Progenitor cell of endocrine pancreas (in vitro differentiated cells): Measurements from ENCODE around the gene NDUFAF2. TPM values are rescaled to one million over a fixed set of nuclear protein-coding genes. Genes with fewer than 3 reads are reported as not detected.

Experiments
- DNase-seq: peaks from one replicate; pipeline ENCODE4 v3.0.0; 2021; ENCODE audit warnings: low spot score; ENCODE audit not compliant: unreplicated experiment
- H3K27ac Mint-ChIP-seq: 2 replicates; pipeline ENCODE4 v1.8.0; 2021; ENCODE audit warnings: mild to moderate bottlenecking, moderate library complexity, mixed read lengths
- H3K27me3 Mint-ChIP-seq: 2 replicates; pipeline ENCODE4 v1.8.0; 2021; ENCODE audit warnings: mixed read lengths
- H3K36me3 Mint-ChIP-seq: 2 replicates; pipeline ENCODE4 v1.8.0; 2022; ENCODE audit warnings: mixed read lengths; ENCODE audit not compliant: insufficient read depth
- H3K4me1 Mint-ChIP-seq: 2 replicates; pipeline ENCODE4 v1.8.0; 2021; ENCODE audit warnings: low read depth, mixed read lengths
- H3K4me3 Mint-ChIP-seq: 2 replicates; pipeline ENCODE4 v1.8.0; 2021; ENCODE audit warnings: low read depth, mild to moderate bottlenecking, moderate library complexity, mixed read lengths
- H3K9me3 Mint-ChIP-seq: 2 replicates; pipeline ENCODE4 v1.8.0; 2021; ENCODE audit warnings: low read depth, mixed read lengths
- total RNA-seq: library from RNA; stranded (reverse); gene quantifications from 2 replicates; pipeline ENCODE4 v1.2.1, GENCODE V29; 2021
- TF ChIP-seq, protein P1 (sequence below): fragments of 200-600 bp; sonication (generic); IDR thresholded peaks from one replicate; pipeline ENCODE4 v1.5.0; 2021; ENCODE audit warnings: antibody characterized with exemption, mild to moderate bottlenecking; ENCODE audit not compliant: unreplicated experiment

Gene NDUFAF2
- total RNA-seq, 1 donor from 2014 or later, result 21.2 TPM

- Mint-ChIP-seq H3K4me3 (no peak overlapping the region), H3K27ac (no peak overlapping the region), H3K4me1 (peaks cover 11% of the 10 kb centered on the region), H3K27me3 (no peaks in the 10 kb centered on the region), H3K36me3 (no peaks in the 10 kb centered on the region), H3K9me3 (no peaks in the 10 kb centered on the region)
- DNase-seq, result no peak
- TF ChIP-seq, protein P1, sequence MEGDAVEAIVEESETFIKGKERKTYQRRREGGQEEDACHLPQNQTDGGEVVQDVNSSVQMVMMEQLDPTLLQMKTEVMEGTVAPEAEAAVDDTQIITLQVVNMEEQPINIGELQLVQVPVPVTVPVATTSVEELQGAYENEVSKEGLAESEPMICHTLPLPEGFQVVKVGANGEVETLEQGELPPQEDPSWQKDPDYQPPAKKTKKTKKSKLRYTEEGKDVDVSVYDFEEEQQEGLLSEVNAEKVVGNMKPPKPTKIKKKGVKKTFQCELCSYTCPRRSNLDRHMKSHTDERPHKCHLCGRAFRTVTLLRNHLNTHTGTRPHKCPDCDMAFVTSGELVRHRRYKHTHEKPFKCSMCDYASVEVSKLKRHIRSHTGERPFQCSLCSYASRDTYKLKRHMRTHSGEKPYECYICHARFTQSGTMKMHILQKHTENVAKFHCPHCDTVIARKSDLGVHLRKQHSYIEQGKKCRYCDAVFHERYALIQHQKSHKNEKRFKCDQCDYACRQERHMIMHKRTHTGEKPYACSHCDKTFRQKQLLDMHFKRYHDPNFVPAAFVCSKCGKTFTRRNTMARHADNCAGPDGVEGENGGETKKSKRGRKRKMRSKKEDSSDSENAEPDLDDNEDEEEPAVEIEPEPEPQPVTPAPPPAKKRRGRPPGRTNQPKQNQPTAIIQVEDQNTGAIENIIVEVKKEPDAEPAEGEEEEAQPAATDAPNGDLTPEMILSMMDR, result no peak
Measured at GRCh38 chr5:61139094-61139873, 194.3 kb downstream of the NDUFAF2 start.

DNA sequence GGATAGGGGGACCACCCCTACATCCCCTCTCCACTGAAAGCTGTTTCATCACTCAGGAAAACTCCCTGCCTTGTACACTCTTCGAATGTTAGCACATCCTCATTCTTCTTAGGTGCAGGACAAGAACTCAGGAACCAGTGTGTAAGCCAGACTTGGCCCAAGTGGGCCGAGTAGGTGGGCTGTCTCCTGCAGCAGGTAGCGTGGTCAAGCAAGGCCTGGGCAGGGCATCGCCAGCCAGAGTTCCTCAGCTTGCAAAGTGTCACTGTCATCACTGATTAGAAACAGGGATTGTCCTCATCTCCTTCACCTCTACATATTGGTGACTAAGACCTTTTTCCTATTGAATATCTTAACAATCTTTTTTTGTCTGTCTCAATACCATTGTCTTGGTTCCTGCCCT is 194.9 kb downstream of the NDUFAF2 start:
- Mint-ChIP-seq H3K9me3 (no peaks in the 10 kb centered on the region), H3K36me3 (no peaks in the 10 kb centered on the region), H3K27me3 (no peaks in the 10 kb centered on the region), H3K27ac (no peak overlapping the region), H3K4me1 (peaks cover 11% of the 10 kb centered on the region), H3K4me3 (no peak overlapping the region)
- DNase-seq, result no peak
- TF ChIP-seq, protein P1, result no peak

DNA sequence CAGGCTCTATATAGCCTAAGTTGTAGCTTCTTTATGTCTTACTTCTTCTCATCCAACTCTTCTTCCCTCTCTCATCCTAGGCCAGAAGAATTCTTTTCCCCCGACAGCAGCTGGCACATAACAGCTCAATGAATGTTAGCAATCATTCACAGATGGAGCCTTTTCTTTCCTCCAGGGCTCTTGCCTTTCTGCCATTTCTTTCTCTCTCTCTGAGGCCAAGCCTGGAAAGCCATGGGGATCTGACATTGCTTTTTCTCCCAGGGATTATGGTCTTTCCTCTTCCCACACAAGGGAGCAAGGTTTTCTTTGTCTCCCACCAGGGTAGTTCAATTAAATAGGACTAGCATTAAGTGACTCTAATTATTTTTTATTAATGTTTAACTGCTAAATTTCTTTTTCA is 196.8 kb downstream of the NDUFAF2 start:
- H3K4me1 Mint-ChIP-seq, result peaks cover 11% of the 10 kb centered on the region
- H3K9me3 Mint-ChIP-seq, result no peaks in the 10 kb centered on the region
- no peaks in the 10 kb centered on the region for H3K36me3 Mint-ChIP-seq
- no peak overlapping the region for H3K27ac Mint-ChIP-seq
- DNase-seq, result no peak
- H3K4me3 Mint-ChIP-seq, result no peak overlapping the region
- TF ChIP-seq, protein P1, result no peak
- no peaks in the 10 kb centered on the region for H3K27me3 Mint-ChIP-seq

DNA sequence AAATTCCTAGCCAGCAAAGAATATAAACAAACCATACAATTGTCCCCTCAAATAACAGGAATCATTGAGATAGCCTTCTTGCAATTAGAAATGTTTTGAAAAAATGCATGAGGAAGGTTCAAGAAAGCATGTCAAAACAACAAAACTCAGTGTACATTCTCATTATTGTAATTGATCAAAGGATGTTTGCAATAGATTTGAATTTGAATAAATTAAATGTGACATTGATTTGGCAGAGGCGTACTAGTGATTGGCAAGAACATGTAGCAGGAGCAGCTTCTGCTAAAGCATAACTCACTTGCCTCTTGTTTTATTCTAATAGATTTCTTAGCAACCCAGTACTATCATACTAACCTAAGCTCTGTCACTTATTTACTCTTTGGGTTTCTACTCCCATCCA is 197.4 kb downstream of the NDUFAF2 start:
- no peaks in the 10 kb centered on the region for H3K27me3 Mint-ChIP-seq
- no peaks in the 10 kb centered on the region for H3K36me3 Mint-ChIP-seq
- no peak for DNase-seq
- H3K27ac Mint-ChIP-seq, result no peak overlapping the region
- TF ChIP-seq, protein P1, result no peak
- no peak overlapping the region for H3K4me3 Mint-ChIP-seq
- H3K4me1 Mint-ChIP-seq, result peaks cover 11% of the 10 kb centered on the region
- no peaks in the 10 kb centered on the region for H3K9me3 Mint-ChIP-seq

GRCh38 chr5:61142811-61143210 is 197.8 kb downstream of the NDUFAF2 start:
- H3K4me3 Mint-ChIP-seq, result no peak overlapping the region

More at GRCh38 chr5:61142811-61143210, 197.8 kb downstream of the NDUFAF2 start:
- Mint-ChIP-seq H3K27me3 (no peaks in the 10 kb centered on the region), H3K9me3 (no peaks in the 10 kb centered on the region), H3K4me1 (peaks cover 11% of the 10 kb centered on the region), H3K27ac (no peak overlapping the region), H3K36me3 (no peaks in the 10 kb centered on the region)
- TF ChIP-seq, protein P1, result no peak
- DNase-seq, result no peak
